OCI-LY7 (cell line): ENCODE measurements around the gene MARCO.

Source experiments
- EZH2phosphoT487 ChIP-seq: fragments of 200-600 bp; sonication (generic); IDR thresholded peaks from 2 replicates; pipeline ENCODE4 v1.6.1; 2018; ENCODE audit warnings: low read depth, borderline replicate concordance, mild to moderate bottlenecking, mixed run types, antibody characterized with exemption, low read length, moderate library complexity, mixed read lengths
- TF ChIP-seq, protein P1 (sequence below): fragments of 200-600 bp; sonication (generic); conservative IDR thresholded peaks from 2 replicates; pipeline ENCODE4 v1.5.1; 2014; ENCODE audit warnings: mild to moderate bottlenecking, antibody characterized with exemption, low read length, moderate library complexity, mixed read lengths

- TF ChIP-seq, protein P1, sequence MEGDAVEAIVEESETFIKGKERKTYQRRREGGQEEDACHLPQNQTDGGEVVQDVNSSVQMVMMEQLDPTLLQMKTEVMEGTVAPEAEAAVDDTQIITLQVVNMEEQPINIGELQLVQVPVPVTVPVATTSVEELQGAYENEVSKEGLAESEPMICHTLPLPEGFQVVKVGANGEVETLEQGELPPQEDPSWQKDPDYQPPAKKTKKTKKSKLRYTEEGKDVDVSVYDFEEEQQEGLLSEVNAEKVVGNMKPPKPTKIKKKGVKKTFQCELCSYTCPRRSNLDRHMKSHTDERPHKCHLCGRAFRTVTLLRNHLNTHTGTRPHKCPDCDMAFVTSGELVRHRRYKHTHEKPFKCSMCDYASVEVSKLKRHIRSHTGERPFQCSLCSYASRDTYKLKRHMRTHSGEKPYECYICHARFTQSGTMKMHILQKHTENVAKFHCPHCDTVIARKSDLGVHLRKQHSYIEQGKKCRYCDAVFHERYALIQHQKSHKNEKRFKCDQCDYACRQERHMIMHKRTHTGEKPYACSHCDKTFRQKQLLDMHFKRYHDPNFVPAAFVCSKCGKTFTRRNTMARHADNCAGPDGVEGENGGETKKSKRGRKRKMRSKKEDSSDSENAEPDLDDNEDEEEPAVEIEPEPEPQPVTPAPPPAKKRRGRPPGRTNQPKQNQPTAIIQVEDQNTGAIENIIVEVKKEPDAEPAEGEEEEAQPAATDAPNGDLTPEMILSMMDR: no peak
- TF ChIP-seq EZH2phosphoT487: no peak
Measured at GRCh38 chr2:118978064-118978463, 36.1 kb downstream of the MARCO start.
